ENCODE measurements around the gene ALOX15B.
"Not testable (repeated sequence)": the region's sequence is repeated elsewhere in the genome, so short reads cannot be mapped to it uniquely, and the experiment has no call there.

The ALOX15B gene

DNA sequence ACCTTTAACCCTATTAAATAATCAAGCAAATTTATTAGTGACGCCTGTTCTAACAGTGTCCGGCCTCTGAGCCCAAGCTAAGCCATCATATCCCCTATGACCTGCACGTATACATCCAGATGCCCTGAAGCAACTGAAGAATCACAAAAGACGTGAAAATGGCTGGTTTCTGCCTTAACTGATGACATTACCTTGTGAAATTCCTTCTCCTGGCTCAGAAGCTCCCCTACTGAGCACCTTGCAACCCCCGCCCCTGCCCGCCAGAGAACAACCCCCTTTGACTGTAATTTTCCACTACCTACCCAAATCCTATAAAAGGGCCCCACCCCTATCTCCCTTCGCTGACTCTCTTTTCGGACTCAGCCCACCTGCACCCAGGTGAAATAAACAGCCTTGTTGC is 23.0 kb downstream of the ALOX15B start:
- not testable (repeated sequence) for H3K4me3 ChIP-seq (ENCODE audit: low read depth, low read length)

DNA sequence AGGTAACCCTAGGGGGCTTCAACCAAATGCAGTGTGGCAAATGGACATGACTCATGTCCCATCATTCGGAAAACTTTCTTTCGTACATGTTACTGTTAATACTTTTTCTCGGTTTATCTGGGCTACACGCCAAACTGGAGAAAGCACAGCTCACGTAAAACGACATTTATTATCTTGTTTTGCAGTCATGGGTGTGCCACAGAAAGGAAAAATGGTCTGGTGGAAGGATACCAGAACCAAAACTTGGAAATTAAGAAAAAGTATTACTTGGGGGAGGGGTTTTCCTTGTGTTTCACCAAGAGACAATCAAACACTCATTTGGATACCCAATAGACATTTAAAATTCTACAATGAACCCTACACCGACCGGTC is 23.6 kb downstream of the ALOX15B start:
- no peak overlapping the region for H3K4me3 ChIP-seq (ENCODE audit: low read depth, low read length)

DNA sequence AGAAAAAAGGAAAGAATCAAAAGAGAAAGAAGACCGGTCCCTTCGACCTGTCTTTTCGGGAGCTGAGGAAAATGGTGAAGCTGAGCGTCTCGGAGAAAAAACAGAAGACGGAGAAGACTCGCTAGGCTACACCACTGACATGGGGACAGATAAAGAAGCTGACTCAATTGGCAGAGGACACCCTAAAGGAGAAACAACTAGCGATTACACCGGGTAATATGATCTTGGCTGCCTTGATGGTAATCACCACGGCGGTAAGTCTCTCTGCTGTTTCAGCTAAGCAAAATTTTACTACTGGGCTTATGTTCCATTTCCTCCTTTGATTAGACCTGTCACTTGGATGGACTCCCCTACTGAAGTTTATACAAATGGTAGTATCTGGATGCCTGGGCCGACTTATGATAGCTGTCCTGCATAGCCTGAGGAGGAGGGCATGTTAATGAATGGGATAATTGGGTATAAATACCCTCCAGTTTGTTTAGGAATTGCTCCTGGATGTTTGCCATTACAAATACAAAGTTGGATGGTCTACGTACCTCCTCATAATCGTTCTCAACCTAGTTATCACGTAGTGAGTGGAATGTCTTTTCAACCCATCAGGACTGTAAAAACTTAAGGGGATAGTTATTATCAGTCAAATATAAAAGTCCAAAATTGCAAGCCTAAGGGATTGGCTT is 24.1 kb downstream of the ALOX15B start:
- no peak overlapping the region for H3K4me3 ChIP-seq (ENCODE audit: low read depth, low read length)

DNA sequence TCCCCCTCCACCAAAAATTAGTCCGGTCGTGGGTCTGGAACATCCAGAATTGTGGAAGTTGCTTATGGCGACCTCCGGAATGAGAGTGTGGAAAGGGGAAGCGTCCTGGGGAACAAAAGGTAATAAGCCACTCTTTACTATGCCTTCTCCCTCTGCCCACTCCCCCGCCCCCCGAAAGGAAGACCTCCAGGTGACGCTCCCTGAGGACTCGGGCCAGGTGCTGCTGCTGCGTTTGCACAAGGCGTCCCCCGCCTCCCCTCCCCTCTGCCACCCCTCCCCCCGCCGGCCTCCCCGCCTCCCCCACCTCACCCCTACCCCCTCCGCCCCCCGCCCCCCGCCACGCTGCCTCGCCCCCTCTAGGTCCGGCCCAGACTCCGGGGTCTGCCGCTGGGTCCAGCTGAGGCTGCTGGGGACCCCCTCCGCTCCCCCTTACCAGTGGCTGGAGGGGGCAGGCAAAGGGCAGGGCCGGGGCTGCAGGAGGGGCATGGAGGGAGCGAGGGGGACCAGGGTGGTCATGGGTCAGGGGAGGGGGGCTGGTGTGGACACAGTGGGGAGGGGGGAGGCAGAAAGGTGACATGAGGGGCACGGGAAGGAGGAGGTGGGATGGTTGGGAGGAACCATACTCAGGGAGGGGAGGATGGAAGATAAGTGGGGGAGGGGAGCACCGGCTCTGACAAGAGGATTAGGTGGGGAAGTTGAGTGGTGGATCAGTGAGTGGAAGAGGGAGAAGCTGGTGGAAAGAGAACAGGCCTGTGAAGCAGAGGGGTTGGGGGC is 25.1 kb downstream of the ALOX15B start:
- H3K4me3 ChIP-seq (ENCODE audit: low read depth, low read length), result no peak overlapping the region

DNA sequence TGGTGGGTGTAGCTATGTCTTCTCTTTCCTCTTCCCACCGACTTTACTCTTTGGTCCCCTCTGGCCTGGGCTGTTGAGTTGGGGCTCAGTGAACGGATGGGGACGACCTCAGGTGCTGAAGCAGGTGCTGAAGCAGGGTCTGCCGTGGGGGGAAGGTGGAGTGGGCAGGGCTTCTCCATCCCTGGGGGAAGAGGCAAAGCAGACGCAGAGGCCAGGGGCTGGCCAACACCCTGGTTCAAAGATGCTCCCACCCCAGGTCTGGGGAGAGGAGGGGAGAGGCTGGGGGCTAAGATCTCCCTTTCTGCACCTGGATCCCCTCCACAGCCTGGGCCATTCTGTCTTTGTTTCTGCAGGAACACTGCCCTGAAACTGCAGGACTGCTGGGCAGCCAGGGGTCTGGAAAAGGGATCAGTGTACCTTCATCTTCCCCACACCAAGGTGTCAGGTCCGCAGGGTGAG is 25.7 kb downstream of the ALOX15B start:
- no peak overlapping the region for H3K4me3 ChIP-seq (ENCODE audit: low read depth, low read length)

DNA sequence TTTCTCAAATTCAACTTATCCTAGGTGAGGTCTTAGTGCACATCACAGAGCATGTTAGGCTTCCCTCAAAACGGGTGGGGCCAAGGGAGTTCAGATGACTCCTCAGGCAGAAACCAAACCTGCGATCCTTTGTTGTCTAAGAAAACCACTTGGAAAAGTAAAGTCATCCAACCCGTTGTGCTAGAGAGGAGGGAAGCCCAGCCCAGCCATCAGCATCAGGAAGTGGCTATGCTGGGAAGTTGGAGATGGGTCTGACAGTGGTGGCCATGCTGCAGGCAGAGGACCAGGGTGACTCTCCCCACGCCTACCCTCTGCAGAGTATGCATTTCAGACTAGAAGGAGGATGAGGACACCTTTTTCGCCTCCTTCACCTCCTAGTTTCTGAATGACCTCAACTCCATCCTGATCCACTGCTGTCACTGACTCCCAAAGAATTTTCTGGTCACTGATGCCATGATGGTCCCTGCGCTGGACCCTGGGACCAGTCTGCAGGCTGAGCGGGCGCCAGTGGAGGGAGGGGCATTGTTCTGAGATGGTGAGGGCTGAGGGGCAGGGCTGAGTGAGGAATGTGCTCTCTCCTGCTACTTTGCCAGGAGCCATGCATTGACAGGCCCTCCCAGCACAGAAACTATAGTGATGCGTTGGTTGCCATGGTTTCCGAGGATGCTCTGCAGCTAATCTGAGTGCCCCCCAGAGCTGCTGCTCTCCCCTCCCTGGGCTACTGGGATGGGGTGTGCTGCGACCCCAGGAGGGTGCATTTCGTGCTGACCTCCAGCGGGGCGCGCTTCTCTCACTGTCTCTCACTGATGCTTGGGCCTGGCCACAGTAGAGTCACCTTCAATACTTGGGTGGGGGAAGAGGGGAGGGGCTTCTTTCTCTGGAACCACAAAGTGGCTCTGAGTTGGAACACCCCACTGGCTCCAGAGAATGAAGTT is 28.2 kb downstream of the ALOX15B start:
- no peak overlapping the region for H3K4me3 ChIP-seq (ENCODE audit: low read depth, low read length)

DNA sequence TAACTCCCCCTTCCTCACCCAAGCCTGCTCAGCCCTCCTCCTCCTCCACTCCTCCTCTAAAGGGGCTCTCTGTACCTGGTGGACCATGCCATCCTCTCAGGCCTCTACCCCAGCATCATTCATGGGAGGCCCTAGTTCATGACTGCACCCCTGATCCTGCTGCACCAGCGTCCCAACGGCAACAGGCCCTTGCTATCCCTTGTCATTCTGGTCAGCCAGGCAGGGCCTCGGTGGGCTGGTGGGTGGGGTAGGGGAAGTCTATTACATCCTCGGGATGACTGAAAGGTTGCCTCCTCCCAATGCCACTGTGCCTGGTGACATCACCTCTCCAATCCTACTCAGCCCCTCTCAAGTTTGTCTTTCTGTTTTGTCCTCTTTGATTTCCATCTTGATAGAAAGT is 28.9 kb downstream of the ALOX15B start:
- H3K4me3 ChIP-seq (ENCODE audit: low read depth, low read length), result no peak overlapping the region

DNA sequence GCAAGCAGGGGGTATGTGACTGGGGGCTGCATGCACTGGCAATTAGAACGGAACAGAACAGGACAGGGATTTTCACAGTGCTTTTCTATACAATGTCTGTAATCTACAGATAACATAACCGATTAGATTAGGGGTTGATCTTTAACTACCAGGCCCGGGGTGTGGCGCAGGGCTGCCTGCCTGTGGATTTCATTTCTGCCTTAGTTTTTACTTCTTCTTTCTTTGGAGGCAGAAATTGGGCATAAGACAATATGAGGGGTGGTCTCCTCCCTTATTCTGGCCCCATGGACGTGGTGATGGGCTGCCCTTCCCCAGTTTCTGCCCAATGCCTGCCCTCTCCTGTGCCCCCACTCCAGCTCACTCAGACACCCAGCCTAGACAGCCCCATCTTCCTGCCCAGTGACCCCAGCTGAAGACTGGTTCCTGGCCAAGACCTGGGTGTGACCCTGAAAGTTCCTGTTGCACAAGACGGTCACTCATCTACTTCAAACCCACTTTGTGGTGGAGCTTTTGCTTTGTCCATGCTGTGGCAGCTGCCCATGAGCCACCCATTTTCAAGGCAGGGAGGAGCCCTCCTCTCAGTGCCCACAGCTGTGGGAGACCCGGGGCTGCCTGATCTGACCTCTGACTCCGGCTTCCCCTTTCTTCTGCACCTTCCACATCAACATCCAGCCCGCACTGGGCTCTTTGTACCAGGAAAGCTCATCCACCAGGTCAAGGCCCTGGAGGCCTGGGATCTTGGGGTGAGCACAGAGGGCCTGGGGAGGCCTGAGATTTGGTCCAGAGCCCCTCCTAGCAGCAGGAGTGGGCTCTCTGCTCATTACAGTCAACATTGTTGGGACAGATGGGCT is 30.1 kb downstream of the ALOX15B start:
- no peak overlapping the region for H3K4me3 ChIP-seq (ENCODE audit: low read depth, low read length)

DNA sequence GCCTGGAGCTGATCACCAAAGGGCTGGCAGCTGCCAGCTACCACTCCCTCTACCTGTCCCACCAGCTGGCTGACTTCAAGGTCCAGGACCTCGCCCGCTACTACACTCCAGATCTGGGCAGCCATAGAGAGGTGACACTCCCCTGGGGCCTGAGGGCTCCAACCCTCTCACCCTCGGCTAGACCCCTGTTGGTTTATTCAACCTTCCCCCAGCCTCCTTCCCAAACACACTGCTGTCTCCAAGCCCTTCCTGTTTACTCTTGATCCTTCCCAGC is 30.7 kb downstream of the ALOX15B start:
- H3K4me3 ChIP-seq (ENCODE audit: low read depth, low read length), result no peak overlapping the region

DNA sequence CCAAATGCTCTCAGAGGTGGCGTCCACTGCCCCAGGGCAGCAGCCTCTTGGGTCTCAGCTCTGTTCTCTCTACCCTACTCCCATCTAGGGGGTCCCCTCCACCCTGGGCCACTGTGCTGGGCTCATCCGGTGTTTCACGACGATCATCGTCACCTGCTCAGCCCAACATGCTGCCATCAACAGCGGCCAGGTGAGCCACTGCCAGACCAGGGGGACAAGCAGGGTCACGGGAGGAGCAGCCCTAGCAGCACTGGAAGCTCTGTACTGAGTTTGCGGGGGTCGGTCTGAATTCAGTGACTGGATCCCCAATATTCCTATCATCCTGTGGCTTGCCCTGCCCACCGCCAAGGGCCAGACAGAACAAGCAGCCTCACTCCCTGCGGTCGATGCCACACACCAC is 32.6 kb downstream of the ALOX15B start:
- no peak overlapping the region for H3K4me3 ChIP-seq (ENCODE audit: low read depth, low read length)

DNA sequence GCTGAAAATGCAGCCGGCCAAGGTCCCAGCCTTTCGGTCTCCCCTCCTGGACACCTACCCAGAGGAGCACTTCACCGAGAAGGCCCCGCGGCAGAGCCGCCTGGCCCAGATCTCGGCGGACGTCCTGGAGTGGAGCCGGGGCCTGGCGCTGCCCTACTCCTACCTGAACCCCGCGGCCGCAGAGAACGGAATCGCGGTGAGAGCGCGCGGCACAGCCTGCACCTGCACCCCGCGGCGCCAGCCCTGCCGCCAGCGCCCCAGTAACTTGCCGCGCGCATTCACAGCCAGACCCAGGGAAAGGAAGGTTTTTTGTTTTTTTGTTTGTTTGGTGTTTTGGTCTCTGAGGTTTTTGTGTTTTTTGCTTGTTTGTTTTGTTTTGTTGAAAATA is 33.5 kb downstream of the ALOX15B start:
- peak overlapping the region; percentile 8 for H3K4me3 ChIP-seq (ENCODE audit: low read depth, low read length)

DNA sequence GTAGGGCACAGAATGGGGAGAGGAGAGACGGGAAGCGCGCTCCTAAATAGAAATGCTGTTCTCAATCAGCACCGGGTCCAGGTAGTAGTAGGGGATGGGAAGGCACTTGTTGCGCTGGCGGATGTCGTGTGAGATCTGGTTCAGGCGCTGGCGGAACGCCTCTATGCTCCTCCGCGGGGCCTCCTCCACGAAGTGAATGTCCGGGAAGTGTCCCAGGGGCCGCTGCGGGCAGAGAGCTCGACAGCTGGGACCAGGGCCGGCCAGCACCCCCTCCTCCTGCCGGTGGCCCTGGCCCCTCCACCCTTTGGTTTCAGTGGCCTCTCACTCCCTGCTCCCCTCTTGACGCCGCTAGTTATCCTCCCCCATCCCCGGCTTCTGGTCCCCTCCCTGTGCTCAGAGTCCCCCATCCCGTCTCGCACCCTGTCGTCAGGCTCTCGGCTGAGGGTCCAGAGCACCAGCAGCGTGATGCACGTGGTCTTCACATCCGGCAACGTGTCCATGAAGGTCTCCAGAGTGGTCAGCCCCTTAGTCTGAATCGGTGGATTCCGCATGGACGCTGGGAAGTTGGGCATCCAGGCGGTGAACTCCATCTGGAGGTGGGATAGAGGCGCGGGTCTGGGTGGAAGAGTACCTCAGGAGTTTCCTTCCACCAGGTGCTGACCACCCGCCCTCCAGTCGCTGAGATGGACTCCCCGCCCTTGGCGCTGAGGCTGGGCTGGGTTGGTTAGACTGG is 34.0 kb downstream of the ALOX15B start:
- peak overlapping the region; percentile 4 for H3K4me3 ChIP-seq (ENCODE audit: low read depth, low read length)

DNA sequence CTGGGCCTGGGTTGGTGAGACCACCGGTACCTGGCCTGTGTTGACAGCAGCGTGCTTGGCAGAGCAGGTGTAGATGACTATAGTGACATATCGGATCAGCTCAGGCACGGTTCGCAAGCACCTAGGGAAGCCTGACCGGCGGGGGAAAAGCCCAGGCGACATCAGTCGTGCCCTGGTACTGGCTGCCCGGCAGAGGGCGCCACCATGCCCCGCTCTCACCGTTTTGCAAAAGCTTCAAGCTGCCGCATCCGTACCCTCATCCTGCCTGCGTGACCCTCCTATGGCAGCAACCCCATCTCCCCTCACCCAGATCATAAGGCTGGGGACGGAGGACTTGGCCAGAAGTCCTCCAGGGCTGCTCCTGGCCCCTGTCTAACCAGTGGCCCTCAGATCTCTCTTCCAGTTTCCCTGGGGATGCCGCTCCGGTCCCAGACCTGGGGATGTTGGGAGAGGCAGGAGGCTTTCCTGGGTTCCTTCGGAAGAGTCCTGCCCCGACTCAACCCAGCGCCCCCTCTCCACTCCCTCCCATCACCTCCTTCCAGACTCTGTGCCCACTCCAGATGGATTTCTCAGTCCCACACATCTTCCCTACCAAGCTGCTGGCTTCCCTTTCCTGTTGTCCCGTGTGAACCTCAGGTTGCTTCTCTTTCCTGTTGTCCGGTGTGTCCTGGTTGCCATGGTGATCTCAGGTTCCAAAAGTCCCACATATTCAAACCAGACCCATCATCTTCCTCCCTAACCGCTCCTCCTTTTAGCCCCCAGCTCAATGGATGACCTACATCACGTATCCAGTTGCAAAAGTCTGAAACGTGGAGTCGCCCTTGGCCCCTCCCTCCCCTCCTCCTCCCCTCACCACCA is 35.0 kb downstream of the ALOX15B start:
- H3K4me3 ChIP-seq (ENCODE audit: low read depth, low read length), result peak overlapping the region; percentile 14

DNA sequence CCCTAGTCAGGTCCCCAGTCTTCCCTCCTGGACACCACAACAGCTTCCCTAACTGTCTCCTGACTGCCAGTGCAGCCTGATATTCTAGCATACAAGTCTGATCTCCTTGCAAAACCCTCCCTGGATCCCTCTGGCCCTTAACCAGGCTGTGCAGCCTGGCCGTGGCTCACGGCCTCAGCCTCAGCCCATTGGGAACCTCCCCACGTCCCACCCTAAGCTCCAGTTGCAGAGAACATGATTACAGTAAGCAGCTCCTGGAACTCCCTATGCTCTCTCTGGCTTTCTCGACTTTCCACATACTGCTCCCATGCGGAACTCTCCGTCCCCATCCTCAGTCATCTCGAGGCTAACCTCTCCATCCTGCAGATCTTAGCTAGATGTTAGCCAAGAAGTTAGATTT is 35.7 kb downstream of the ALOX15B start:
- H3K4me3 ChIP-seq (ENCODE audit: low read depth, low read length), result no peak overlapping the region

DNA sequence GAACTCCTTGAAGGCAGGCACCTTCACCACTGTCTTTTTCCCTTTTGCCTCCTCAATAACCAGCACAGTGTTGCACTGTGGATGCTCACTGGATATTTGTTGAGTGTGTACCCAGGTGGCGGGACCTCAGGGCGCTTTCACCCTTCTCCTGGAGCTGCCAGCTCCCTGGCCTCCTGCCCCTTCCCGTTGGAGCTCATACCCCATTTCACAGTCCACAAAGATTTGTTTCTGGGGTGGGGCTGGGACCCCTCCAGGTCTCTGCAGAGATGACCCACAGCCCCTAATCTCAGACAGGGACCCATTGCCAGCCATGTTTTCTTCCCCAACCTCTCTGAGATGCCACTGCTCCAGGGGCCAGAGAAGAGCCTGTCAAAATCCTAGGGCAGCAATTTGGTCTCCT is 36.2 kb downstream of the ALOX15B start:
- no peak overlapping the region for H3K4me3 ChIP-seq (ENCODE audit: low read depth, low read length)

DNA sequence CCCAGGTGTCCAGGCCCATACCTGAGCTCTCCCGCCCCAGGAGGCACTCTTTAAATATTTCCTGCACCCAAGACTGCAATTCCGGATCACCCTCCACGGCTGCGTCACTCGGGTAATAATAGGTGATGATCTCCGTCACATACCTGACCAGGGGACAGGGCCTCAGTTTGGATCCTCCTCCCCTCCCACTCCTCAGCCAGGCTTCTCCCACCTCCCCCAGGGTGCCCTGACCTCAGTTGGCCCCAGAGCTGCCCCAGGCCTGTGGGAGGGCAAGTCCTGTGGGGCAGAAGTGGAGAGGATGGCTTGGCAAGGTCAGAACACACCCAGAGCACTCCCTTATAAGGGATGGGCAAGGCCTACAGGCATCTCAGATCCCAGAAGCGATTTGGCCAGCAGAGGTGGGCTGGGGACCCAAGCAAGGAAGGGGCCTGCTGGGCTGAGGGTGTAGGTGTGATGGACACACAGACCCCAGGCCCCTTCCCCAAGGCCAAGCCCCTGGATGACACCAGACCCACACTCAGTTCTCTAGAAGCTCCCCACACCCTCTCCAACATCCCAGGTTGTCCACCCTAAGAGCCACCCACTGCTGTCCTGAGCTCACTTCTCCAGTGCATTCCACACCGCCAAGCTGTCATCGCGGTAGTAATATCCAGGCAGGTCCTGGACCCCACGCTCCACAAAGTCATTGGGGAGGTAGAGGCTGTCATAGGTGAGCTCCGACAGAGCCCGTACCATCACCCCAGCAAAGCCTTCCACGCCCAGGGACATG is 36.9 kb downstream of the ALOX15B start:
- H3K4me3 ChIP-seq (ENCODE audit: low read depth, low read length), result no peak overlapping the region

DNA sequence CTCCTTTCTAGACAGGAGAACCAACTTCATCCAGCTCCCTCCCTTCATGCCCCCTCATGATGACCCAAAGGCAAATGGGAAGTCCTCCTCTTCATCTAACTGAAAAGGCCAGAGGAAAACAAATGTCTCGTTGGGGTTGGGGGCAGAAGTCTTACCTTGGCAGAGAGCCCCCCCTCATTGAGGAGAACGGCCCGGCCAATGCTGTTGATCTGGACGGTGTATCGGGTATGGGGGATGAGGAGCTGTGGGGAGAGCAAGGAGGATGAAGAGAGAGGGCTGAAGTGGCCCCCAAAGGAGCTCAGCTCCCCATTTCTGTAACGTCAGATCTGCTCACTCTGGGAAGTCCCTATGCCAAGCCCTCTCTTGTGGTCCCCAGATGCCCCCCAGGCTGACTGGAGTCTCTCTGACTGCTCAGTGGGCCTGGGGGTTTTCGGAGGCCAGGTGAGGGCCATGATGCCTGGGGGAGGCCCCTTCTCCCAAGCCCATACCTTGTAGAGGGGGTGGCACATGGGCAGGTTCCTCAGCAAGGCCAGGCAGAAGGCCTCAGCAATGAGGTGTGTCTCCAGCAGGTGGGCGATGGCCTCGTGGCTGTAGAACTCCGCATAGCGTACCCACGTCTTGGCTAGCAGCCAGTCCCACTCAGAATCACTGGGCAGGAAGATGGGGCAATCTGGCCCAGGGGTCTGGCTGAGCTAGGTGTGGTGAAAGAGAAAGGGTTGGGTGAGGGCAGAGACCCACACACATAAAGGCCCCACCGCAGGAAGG is 37.8 kb downstream of the ALOX15B start:
- no peak overlapping the region for H3K4me3 ChIP-seq (ENCODE audit: low read depth, low read length)

DNA sequence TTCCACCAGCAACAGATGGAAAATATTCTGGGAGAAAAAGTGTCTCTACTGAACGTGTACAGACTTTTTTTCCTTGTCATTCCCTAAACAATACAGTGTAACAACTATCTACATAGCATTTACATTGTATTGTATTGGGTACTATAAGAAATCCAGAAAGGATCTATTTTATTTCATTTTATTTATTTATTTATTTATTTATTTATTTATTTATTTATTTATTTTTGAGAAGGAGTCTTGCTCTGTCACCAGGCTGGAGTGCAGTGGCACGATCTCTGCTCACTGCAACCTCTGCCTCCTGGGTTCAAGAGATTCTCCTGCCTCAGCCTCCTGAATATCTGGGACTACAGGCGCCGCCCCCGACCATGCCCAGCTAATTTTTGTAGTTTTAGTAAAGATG is 39.1 kb downstream of the ALOX15B start:
- not testable (repeated sequence) for H3K4me3 ChIP-seq (ENCODE audit: low read depth, low read length)

All from iPS-11a (cell line).